Stomach (tissue), 4 donors: Measurements from ENCODE around the gene NKX6-2.

Experiments
- POLR2A ChIP-seq, 4 donors: fragments of 450-650 bp; IDR thresholded peaks; one replicate each; pipeline ENCODE4 v1.6.1; 2016; ENCODE audit warnings: antibody characterized with exemption in 4 of 4, control low read depth in 2 of 4, mild to moderate bottlenecking in 1 of 4, moderate library complexity in 1 of 4
- POLR2AphosphoS5 ChIP-seq, 3 donors: sonication (generic); formaldehyde crosslinking; IDR thresholded peaks; one replicate each; pipeline ENCODE4 v1.6.1; 2016; ENCODE audit warnings: antibody characterized with exemption in 3 of 3
- TF ChIP-seq, protein P1 (sequence below), 7 experiments: fragments of 450-650 bp in 4 of 7; fragments of 200-600 bp in 3 of 7; sonication (generic) in 3 of 7; IDR thresholded peaks; one replicate each; pipeline ENCODE4 v1.5.1; 2016 to 2019; ENCODE audit warnings: antibody characterized with exemption in 7 of 7, control low read depth in 2 of 7, mild to moderate bottlenecking in 1 of 7

DNA sequence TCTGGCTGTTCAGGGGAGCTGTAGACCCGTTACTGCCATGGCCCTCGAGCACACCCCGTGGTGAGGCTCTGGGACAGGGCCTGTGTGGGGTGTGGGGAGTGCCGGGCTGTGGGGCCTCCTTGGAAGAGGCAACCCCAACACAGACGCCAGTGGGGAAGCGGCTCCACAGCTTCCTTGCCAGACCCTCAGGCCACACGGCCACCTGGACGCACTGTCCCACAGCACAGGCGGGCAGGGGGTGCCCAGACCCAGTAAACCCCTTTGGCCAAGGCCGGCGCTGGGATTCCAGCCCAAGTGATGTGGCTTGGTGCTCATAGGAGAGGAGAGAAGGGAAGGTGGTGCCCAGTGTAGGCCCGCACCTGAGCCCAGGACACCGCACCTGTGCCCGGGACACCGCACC, 12.9 kb upstream of the NKX6-2 start:
- TF ChIP-seq, protein P1, sequence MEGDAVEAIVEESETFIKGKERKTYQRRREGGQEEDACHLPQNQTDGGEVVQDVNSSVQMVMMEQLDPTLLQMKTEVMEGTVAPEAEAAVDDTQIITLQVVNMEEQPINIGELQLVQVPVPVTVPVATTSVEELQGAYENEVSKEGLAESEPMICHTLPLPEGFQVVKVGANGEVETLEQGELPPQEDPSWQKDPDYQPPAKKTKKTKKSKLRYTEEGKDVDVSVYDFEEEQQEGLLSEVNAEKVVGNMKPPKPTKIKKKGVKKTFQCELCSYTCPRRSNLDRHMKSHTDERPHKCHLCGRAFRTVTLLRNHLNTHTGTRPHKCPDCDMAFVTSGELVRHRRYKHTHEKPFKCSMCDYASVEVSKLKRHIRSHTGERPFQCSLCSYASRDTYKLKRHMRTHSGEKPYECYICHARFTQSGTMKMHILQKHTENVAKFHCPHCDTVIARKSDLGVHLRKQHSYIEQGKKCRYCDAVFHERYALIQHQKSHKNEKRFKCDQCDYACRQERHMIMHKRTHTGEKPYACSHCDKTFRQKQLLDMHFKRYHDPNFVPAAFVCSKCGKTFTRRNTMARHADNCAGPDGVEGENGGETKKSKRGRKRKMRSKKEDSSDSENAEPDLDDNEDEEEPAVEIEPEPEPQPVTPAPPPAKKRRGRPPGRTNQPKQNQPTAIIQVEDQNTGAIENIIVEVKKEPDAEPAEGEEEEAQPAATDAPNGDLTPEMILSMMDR (IDR thresholded peaks at IDR 0.05) = no peak
- TF ChIP-seq POLR2A (IDR thresholded peaks at IDR 0.05) (no peak), POLR2AphosphoS5 (IDR thresholded peaks at IDR 0.05) (no peak)
